Astrocyte (in vitro differentiated cells and primary cell): Measurements from ENCODE around the gene HTR2B. TPM values are rescaled to one million over a fixed set of nuclear protein-coding genes. Genes with fewer than 3 reads are reported as not detected.

ENCODE experiments used
- DNase-seq: peaks from one replicate; pipeline ENCODE4 v3.0.0-alpha.2; 2010; ENCODE audit warnings: low read depth
- FAIRE-seq: peaks from 2 replicates; lab custom pipeline; 2011; peaks lifted over from hg19 to GRCh38; lab: Jason Lieb, UNC
- H2AFZ ChIP-seq: 2 replicates; pipeline ENCODE4 v1.6.0; 2012; ENCODE audit warnings: low read depth, low read length, inconsistent platforms
- H3K27ac ChIP-seq: 2 replicates; pipeline ENCODE4 v1.5.1; 2011; ENCODE audit warnings: low read depth, low read length, inconsistent platforms
- H3K27me3 ChIP-seq: 2 replicates; pipeline ENCODE4 v1.6.0; 2011; ENCODE audit warnings: low read length, inconsistent platforms; ENCODE audit not compliant: insufficient read depth
- H3K36me3 ChIP-seq: 2 replicates; pipeline ENCODE4 v1.5.1; 2011; ENCODE audit warnings: low read length, inconsistent platforms; ENCODE audit not compliant: insufficient read depth
- H3K4me1 ChIP-seq: 2 replicates; pipeline ENCODE4 v1.5.1; 2011; ENCODE audit warnings: low read length, inconsistent platforms; ENCODE audit not compliant: insufficient read depth
- H3K4me2 ChIP-seq: 2 replicates; pipeline ENCODE4 v1.6.0; 2012; ENCODE audit warnings: low read length, inconsistent platforms
- H3K4me3 ChIP-seq: 2 replicates; pipeline ENCODE4 v1.5.1; 2011; ENCODE audit warnings: low read depth, mild to moderate bottlenecking, low read length, inconsistent platforms; ENCODE audit not compliant: insufficient read depth
- H3K79me2 ChIP-seq: 2 replicates; pipeline ENCODE4 v1.6.0; 2012; ENCODE audit warnings: mild to moderate bottlenecking, low read length, inconsistent platforms; ENCODE audit not compliant: insufficient read depth
- H3K9ac ChIP-seq: 2 replicates; pipeline ENCODE4 v1.6.0; 2012; ENCODE audit warnings: mild to moderate bottlenecking, low read length, inconsistent platforms
- H3K9me3 ChIP-seq: 2 replicates; pipeline ENCODE4 v1.5.1; 2012; ENCODE audit warnings: low read depth, mild to moderate bottlenecking, low read length, inconsistent platforms; ENCODE audit not compliant: insufficient read depth
- H4K20me1 ChIP-seq: 2 replicates; pipeline ENCODE4 v1.6.0; 2012; ENCODE audit warnings: low read length, inconsistent platforms; ENCODE audit not compliant: insufficient read depth
- H3K27ac Mint-ChIP-seq: one replicate; pipeline ENCODE4 v1.8.0; 2021; ENCODE audit warnings: mild to moderate bottlenecking, mixed read lengths; ENCODE audit not compliant: unreplicated experiment
- H3K27me3 Mint-ChIP-seq: one replicate; pipeline ENCODE4 v1.8.0; 2021; ENCODE audit warnings: low read depth, mixed read lengths; ENCODE audit not compliant: unreplicated experiment
- H3K36me3 Mint-ChIP-seq: one replicate; pipeline ENCODE4 v1.8.0; 2021; ENCODE audit warnings: low read depth, mixed read lengths; ENCODE audit not compliant: unreplicated experiment
- H3K4me1 Mint-ChIP-seq: one replicate; pipeline ENCODE4 v1.8.0; 2021; ENCODE audit warnings: low read depth, mixed read lengths; ENCODE audit not compliant: unreplicated experiment
- H3K4me3 Mint-ChIP-seq: one replicate; pipeline ENCODE4 v1.8.0; 2021; ENCODE audit warnings: mild to moderate bottlenecking, moderate library complexity, mixed read lengths; ENCODE audit not compliant: unreplicated experiment
- H3K9me3 Mint-ChIP-seq: one replicate; pipeline ENCODE4 v1.8.0; 2021; ENCODE audit warnings: mild to moderate bottlenecking, mixed read lengths; ENCODE audit not compliant: unreplicated experiment
- CTCF ChIP-seq: IDR thresholded peaks from 2 replicates; pipeline ENCODE4 v1.5.1; 2011; ENCODE audit warnings: low read depth, mild to moderate bottlenecking, inconsistent platforms, low read length, moderate library complexity; ENCODE audit not compliant: insufficient read depth
- EZH2 ChIP-seq: IDR thresholded peaks from 2 replicates; pipeline ENCODE4 v1.6.1; 2012; ENCODE audit warnings: mild to moderate bottlenecking, low read length, inconsistent platforms; ENCODE audit not compliant: insufficient read depth
- total RNA-seq: library from RNA; stranded (reverse); gene quantifications from 2 replicates; pipeline ENCODE4 v1.2.1, GENCODE V29; 2021

The HTR2B gene
- total RNA-seq, 1 donor from 2014 or later, result 0.27 TPM

- Mint-ChIP-seq H3K27me3 (no peaks in the 10 kb centered on the region), H3K36me3 (no peaks in the 10 kb centered on the region), H3K4me1 (peaks cover 37% of the 10 kb centered on the region), H3K4me3 (no peak overlapping the region), H3K9me3 (no peaks in the 10 kb centered on the region), H3K27ac (peak overlapping the region; percentile 37)
- no peak overlapping the region for H3K4me2 ChIP-seq
- no peaks in the 10 kb centered on the region for H3K9me3 ChIP-seq
- no peak overlapping the region for H2AFZ ChIP-seq
- H3K9ac ChIP-seq, result no peak overlapping the region
- DNase-seq (no peak), FAIRE-seq (no peak)
- H3K36me3 ChIP-seq, result peaks cover 4% of the 10 kb centered on the region
- H4K20me1 ChIP-seq, result no peaks in the 10 kb centered on the region
- H3K4me1 ChIP-seq, result peaks cover 29% of the 10 kb centered on the region
- no peaks in the 10 kb centered on the region for H3K27me3 ChIP-seq
- H3K27ac ChIP-seq, result no peak overlapping the region
- no peak overlapping the region for H3K4me3 ChIP-seq
- no peak for TF ChIP-seq EZH2
- no peak for TF ChIP-seq CTCF
- H3K79me2 ChIP-seq, result no peaks in the 10 kb centered on the region
Observed at GRCh38 chr2:231159306-231159705, 34.5 kb upstream of the HTR2B start.

GRCh38 chr2:231152800-231153557, 28.1 kb upstream of the HTR2B start:
- no peaks in the 10 kb centered on the region for H3K9me3 ChIP-seq
- peak overlapping the region; percentile 84 for H3K27ac Mint-ChIP-seq

More at GRCh38 chr2:231152800-231153557, 28.1 kb upstream of the HTR2B start:
- Histone ChIP-seq H3K4me2 (no peak overlapping the region), H3K4me1 (peaks cover 4% of the 10 kb centered on the region), H3K79me2 (no peaks in the 10 kb centered on the region), H3K27ac (peak overlapping the region; percentile 20), H3K9ac (no peak overlapping the region), H3K4me3 (no peak overlapping the region), H2AFZ (no peak overlapping the region), H3K27me3 (no peaks in the 10 kb centered on the region), H4K20me1 (no peaks in the 10 kb centered on the region), H3K36me3 (peaks cover 12% of the 10 kb centered on the region)
- TF ChIP-seq EZH2 (no peak), CTCF (no peak)
- Mint-ChIP-seq H3K27me3 (no peaks in the 10 kb centered on the region), H3K36me3 (no peaks in the 10 kb centered on the region), H3K9me3 (no peaks in the 10 kb centered on the region), H3K4me3 (no peak overlapping the region), H3K4me1 (peaks cover 14% of the 10 kb centered on the region)
- DNase-seq (peak; percentile 80), FAIRE-seq (no peak)
